HepG2 (cell line): ENCODE data around the gene DYSF. TPM values are rescaled to one million over a fixed set of nuclear protein-coding genes. Genes with fewer than 3 reads are reported as not detected.

ENCODE experiments used
- ATAC-seq: fragments of 200-7000 bp; cut with Tn5 transposase; 3 replicates; pipeline ENCODE4 v1.9.1; 2020; ENCODE audit warnings: mild to moderate bottlenecking, moderate library complexity
- BruUV-seq: library from RNA; stranded (reverse); fragments of 400-500 nt; replicated peaks from 2 replicates; lab custom pipeline; 2021; lab: Mats Ljungman, UMichigan
- CTCF ChIA-PET: fragments of 300-600 bp; formaldehyde crosslinking; extraction: SDS; loops from one replicate; lab custom pipeline; 2021; ENCODE audit warnings: low total read pairs, inconsistent platforms, low intra/inter-chr PET ratio; lab: Yijun Ruan, JAX
- POLR2A ChIA-PET: fragments of 350-600 bp; sonication (Branson Sonifier 250); formaldehyde crosslinking; loops from one replicate; lab custom pipeline; 2020; ENCODE audit warnings: antibody characterized with exemption, inconsistent platforms; lab: Yijun Ruan, JAX
- DNase-seq: peaks from one replicate; pipeline ENCODE4 v3.0.0-alpha.2; 2015; ENCODE audit warnings: low spot score
- FAIRE-seq: peaks from 3 replicates; lab custom pipeline; 2011; peaks lifted over from hg19 to GRCh38; lab: Jason Lieb, UNC
- H2AFZ ChIP-seq: one replicate; pipeline ENCODE4 v1.6.1; 2011; ENCODE audit warnings: low read length, inconsistent platforms
- H3K27ac ChIP-seq: fragments of 300-600 bp; 3 replicates; pipeline ENCODE4 v1.8.0; 2011; ENCODE audit warnings: mixed run types, mild to moderate bottlenecking, mixed read lengths, low read length, inconsistent platforms; ENCODE audit not compliant: insufficient read depth; ENCODE audit errors: extremely low read length
- H3K27me3 ChIP-seq, 2 experiments: fragments of 200-600 bp in 1 of 2; 2 replicates in 1 of 2; 3 replicates in 1 of 2; pipeline versions ENCODE4 v1.6.0 to v1.8.0; 2011; ENCODE audit warnings: low read length in 2 of 2, mild to moderate bottlenecking in 2 of 2, moderate library complexity in 2 of 2, inconsistent platforms in 1 of 2; ENCODE audit not compliant: insufficient read depth in 2 of 2, control insufficient read depth in 1 of 2
- H3K36me3 ChIP-seq, 2 experiments: fragments of 200-600 bp in 1 of 2; replicated peaks in 1 of 2; 2 replicates in 1 of 2; 3 replicates in 1 of 2; pipeline versions ENCODE4 v1.5.1 to v1.8.0; 2011; ENCODE audit warnings: low read length in 2 of 2, inconsistent platforms in 1 of 2; ENCODE audit not compliant: insufficient read depth in 2 of 2, control insufficient read depth in 1 of 2
- H3K4me1 ChIP-seq: 2 replicates; pipeline ENCODE4 v1.5.1; 2012; ENCODE audit warnings: low read length, inconsistent platforms; ENCODE audit not compliant: insufficient read depth
- H3K4me2 ChIP-seq: 2 replicates; pipeline ENCODE4 v1.6.0; 2011; ENCODE audit warnings: low read depth, low read length, inconsistent platforms
- H3K4me3 ChIP-seq, 3 experiments: fragments of 200-600 bp in 1 of 3; sonication (generic), shearing (Covaris generic) in 1 of 3; replicated peaks in 1 of 3; 2 replicates each; pipeline ENCODE4 v1.5.1; 2011 to 2016; ENCODE audit warnings: low read length in 3 of 3, inconsistent platforms in 2 of 3, low read depth in 2 of 3, mild to moderate bottlenecking in 2 of 3, control low read depth in 1 of 3, mixed read lengths in 1 of 3; ENCODE audit not compliant: insufficient read depth in 1 of 3
- H3K79me2 ChIP-seq: one replicate; pipeline ENCODE4 v1.6.1; 2011; ENCODE audit warnings: low read length, inconsistent platforms; ENCODE audit not compliant: insufficient read depth
- H3K9ac ChIP-seq: 2 replicates; pipeline ENCODE4 v1.6.0; 2011; ENCODE audit warnings: mild to moderate bottlenecking, low read depth, low read length, inconsistent platforms; ENCODE audit not compliant: insufficient read depth
- H3K9me3 ChIP-seq: 2 replicates; pipeline ENCODE4 v1.5.1; 2012; ENCODE audit warnings: mild to moderate bottlenecking, low read length
- H4K20me1 ChIP-seq: 2 replicates; pipeline ENCODE4 v1.6.0; 2011; ENCODE audit warnings: inconsistent platforms, mild to moderate bottlenecking, low read length, moderate library complexity; ENCODE audit not compliant: insufficient read depth
- CHCHD3 ChIP-seq: sonication (generic); formaldehyde crosslinking; IDR thresholded peaks from 2 replicates; pipeline ENCODE4 v1.8.0; 2022; ENCODE audit warnings: mild to moderate bottlenecking, missing genetic modification reagents, moderate library complexity
- CTCF ChIP-seq: sonication (generic); formaldehyde crosslinking; IDR thresholded peaks from 2 replicates; pipeline ENCODE4 v1.5.0; 2020; ENCODE audit warnings: mild to moderate bottlenecking, missing genetic modification reagents, moderate library complexity
- FOXA1 ChIP-seq, 2 experiments: fragments of 450-650 bp in 1 of 2; sonication (generic) in 1 of 2; formaldehyde crosslinking in 1 of 2; IDR thresholded peaks; 2 replicates each; pipeline versions ENCODE4 v1.4.0 to v1.6.1; 2016 to 2020; ENCODE audit warnings: missing genetic modification reagents in 1 of 2
- HDAC6 ChIP-seq: fragments of 200-600 bp; sonication (generic); IDR thresholded peaks from 2 replicates; pipeline ENCODE4 v1.7.0; 2017; ENCODE audit warnings: mild to moderate bottlenecking, antibody characterized with exemption, low read length, low read depth
- HMG20B ChIP-seq: conservative IDR thresholded peaks from 2 replicates; pipeline ENCODE4 v1.6.1; 2016; ENCODE audit warnings: missing genetic modification reagents, missing compliant biosample characterization
- HNRNPH1 ChIP-seq: fragments of 200-400 bp; formaldehyde crosslinking; optimal IDR thresholded peaks from 2 replicates; pipeline ENCODE3; 2017; ENCODE audit warnings: mild to moderate bottlenecking, low read depth, low read length
- MTF1 ChIP-seq: sonication (generic); formaldehyde crosslinking; IDR thresholded peaks from 2 replicates; pipeline ENCODE4 v1.5.0; 2020; ENCODE audit warnings: missing genetic modification reagents
- RNF2 ChIP-seq: fragments of 450-650 bp; conservative IDR thresholded peaks from 2 replicates; pipeline ENCODE4 v1.6.1; 2016; ENCODE audit warnings: low read depth
- SSRP1 ChIP-seq: IDR thresholded peaks from 2 replicates; pipeline ENCODE4 v1.6.1; 2016; ENCODE audit warnings: control low read depth
- XRCC5 ChIP-seq: fragments of 200-400 bp; formaldehyde crosslinking; optimal IDR thresholded peaks from 2 replicates; pipeline ENCODE3; 2017; ENCODE audit warnings: mild to moderate bottlenecking, low read length
- ZFP41 ChIP-seq: sonication (generic); formaldehyde crosslinking; IDR thresholded peaks from 2 replicates; pipeline ENCODE4 v1.4.0; 2020; ENCODE audit warnings: mild to moderate bottlenecking, missing genetic modification reagents, borderline replicate concordance
- ZNF180 ChIP-seq: sonication (generic); formaldehyde crosslinking; IDR thresholded peaks from 2 replicates; pipeline ENCODE4 v1.4.0; 2020; ENCODE audit warnings: low read depth, missing genetic modification reagents, borderline replicate concordance
- ZNF326 ChIP-seq: sonication (generic); formaldehyde crosslinking; IDR thresholded peaks from 2 replicates; pipeline ENCODE4 v1.4.0; 2020; ENCODE audit warnings: missing genetic modification reagents, borderline replicate concordance
- ZNF335 ChIP-seq: sonication (generic); formaldehyde crosslinking; IDR thresholded peaks from 2 replicates; pipeline ENCODE4 v1.4.0; 2020; ENCODE audit warnings: missing genetic modification reagents
- ZNF564 ChIP-seq: sonication (generic); formaldehyde crosslinking; IDR thresholded peaks from 2 replicates; pipeline ENCODE4 v1.8.1; 2023; ENCODE audit warnings: mild to moderate bottlenecking, missing genetic modification reagents
- ZNF75D ChIP-seq: sonication (generic); formaldehyde crosslinking; IDR thresholded peaks from 2 replicates; pipeline ENCODE4 v1.8.1; 2023; ENCODE audit warnings: missing genetic modification reagents, mild to moderate bottlenecking, borderline replicate concordance
- ZSCAN25 ChIP-seq: sonication (generic); formaldehyde crosslinking; IDR thresholded peaks from 2 replicates; pipeline ENCODE4 v1.8.0; 2022; ENCODE audit warnings: mild to moderate bottlenecking, missing genetic modification reagents
- WGBS: methylation state at CpG from one replicate; pipeline ENCODE4 v1.1.6; 2017; ENCODE audit warnings: low lambda C conversion rate; 5-methylcytosine and 5-hydroxymethylcytosine counted together
- in situ Hi-C: cut with HindIII; loops from 2 replicates; pipeline ENCODE4 v1.10.0; 2017; ENCODE audit warnings: low pct_unique_long_range_greater_than_20kb; ENCODE audit not compliant: extremely low pct_ligation_motif_present
- intact Hi-C: fragments of 100-400 bp; cut with micrococcal nuclease; formaldehyde crosslinking; loops from one replicate; pipeline ENCODE4 v1.10.0; 2022; ENCODE audit not compliant: unreplicated experiment
- polyA plus RNA-seq, 8 experiments: library from polyadenylated mRNA; depleted of rRNA in 3 of 8; stranded (reverse) in 7 of 8; unstranded in 1 of 8; fragments of >200 nt; fragmentation: Illumina TruSeq in 4 of 8; extraction: Trizol in 4 of 8; gene quantifications; 2 replicates each; pipeline versions ENCODE4 v1.2.1 to v1.2.3, GENCODE V29; 2011 to 2016; ENCODE audit warnings: low read depth in 4 of 8, missing spikeins in 1 of 8, mixed read lengths in 1 of 8; ENCODE audit not compliant: insufficient read depth in 1 of 8
- total RNA-seq, 5 experiments: library from RNA; depleted of rRNA; stranded (reverse); fragments of >200 nt; fragmentation: Illumina TruSeq; extraction: Trizol; gene quantifications; 2 replicates each; pipeline ENCODE4 v1.2.3, GENCODE V29; 2016; ENCODE audit warnings: low read depth in 1 of 5
- TF ChIP-seq, protein P1 (sequence below): sonication (generic); formaldehyde crosslinking; IDR thresholded peaks from 2 replicates; pipeline ENCODE4 v1.4.0; 2020; ENCODE audit warnings: low read depth, mild to moderate bottlenecking, missing genetic modification reagents
- TF ChIP-seq, protein P2 (sequence below): sonication (generic); formaldehyde crosslinking; IDR thresholded peaks from 2 replicates; pipeline ENCODE4 v1.8.1; 2023; ENCODE audit warnings: mild to moderate bottlenecking, moderate library complexity, missing genetic modification reagents
- TF ChIP-seq, protein P3 (sequence below): sonication (generic); formaldehyde crosslinking; IDR thresholded peaks from 2 replicates; pipeline ENCODE4 v1.8.0; 2022; ENCODE audit warnings: mild to moderate bottlenecking, missing genetic modification reagents; ENCODE audit not compliant: insufficient replicate concordance

The DYSF gene
- total and polyA plus RNA-seq, 2 of the 13 experiments (the other 11 are each of a cell fraction or from before 2014, with no cell fraction given) = 0.15 to 2.4 TPM

- no peak overlapping the region for H3K4me2 ChIP-seq
- no peaks in the 10 kb centered on the region for H3K9me3 ChIP-seq
- DNase-seq (no peak), ATAC-seq (no peak), FAIRE-seq (no peak)
- 37% methylated on average over 14 of the region's 14 CpGs for WGBS
- in situ Hi-C loops = no loop called here
- TF ChIP-seq FOXA1 (IDR thresholded peaks at IDR 0.05) (no peak), FOXA1 (CRISPR knock-in tag; IDR thresholded peaks at IDR 0.05) (no peak), ZFP41 (CRISPR knock-in tag) (no peak), ZSCAN25 (CRISPR knock-in tag) (no peak), RNF2 (no peak), ZNF180 (no peak), SSRP1 (CRISPR knock-in tag) (no peak), CTCF (CRISPR knock-in tag) (no peak), ZNF335 (CRISPR knock-in tag) (no peak), HMG20B (CRISPR knock-in tag) (no peak), HNRNPH1 (no peak), MTF1 (CRISPR knock-in tag) (no peak), HDAC6 (no peak), CHCHD3 (CRISPR knock-in tag) (no peak), XRCC5 (no peak), ZNF564 (CRISPR knock-in tag) (no peak), ZNF75D (CRISPR knock-in tag) (no peak), ZNF326 (CRISPR knock-in tag) (no peak)
- TF ChIP-seq, protein P1, sequence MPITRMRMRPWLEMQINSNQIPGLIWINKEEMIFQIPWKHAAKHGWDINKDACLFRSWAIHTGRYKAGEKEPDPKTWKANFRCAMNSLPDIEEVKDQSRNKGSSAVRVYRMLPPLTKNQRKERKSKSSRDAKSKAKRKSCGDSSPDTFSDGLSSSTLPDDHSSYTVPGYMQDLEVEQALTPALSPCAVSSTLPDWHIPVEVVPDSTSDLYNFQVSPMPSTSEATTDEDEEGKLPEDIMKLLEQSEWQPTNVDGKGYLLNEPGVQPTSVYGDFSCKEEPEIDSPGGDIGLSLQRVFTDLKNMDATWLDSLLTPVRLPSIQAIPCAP = no peak
- TF ChIP-seq, protein P2, sequence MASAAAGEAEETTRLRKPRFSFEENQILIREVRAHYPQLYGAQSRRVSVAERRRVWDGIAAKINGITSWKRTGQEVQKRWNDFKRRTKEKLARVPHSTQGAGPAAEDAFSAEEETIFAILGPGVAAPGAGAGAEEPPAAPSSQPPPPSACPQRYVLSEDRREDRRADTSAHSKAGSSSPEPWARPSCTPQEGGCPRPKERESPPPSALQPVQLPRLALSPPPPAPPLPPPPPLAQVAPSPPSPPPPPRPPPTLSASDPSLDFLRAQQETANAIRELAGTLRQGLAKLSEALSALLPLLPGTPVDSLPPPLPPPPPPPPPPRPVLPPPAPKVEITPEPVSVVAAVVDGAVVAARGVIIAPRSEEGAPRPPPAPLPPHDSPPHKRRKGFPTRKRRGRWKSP = no peak
- TF ChIP-seq, protein P3, sequence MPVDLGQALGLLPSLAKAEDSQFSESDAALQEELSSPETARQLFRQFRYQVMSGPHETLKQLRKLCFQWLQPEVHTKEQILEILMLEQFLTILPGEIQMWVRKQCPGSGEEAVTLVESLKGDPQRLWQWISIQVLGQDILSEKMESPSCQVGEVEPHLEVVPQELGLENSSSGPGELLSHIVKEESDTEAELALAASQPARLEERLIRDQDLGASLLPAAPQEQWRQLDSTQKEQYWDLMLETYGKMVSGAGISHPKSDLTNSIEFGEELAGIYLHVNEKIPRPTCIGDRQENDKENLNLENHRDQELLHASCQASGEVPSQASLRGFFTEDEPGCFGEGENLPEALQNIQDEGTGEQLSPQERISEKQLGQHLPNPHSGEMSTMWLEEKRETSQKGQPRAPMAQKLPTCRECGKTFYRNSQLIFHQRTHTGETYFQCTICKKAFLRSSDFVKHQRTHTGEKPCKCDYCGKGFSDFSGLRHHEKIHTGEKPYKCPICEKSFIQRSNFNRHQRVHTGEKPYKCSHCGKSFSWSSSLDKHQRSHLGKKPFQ (CRISPR knock-in tag) = no peak
- H3K9ac ChIP-seq = no peak overlapping the region
- H3K79me2 ChIP-seq = no peaks in the 10 kb centered on the region
- POLR2A ChIA-PET = no interaction called here
- no peaks in the 10 kb centered on the region for H3K36me3 ChIP-seq
- peaks cover under 1% of the 10 kb centered on the region; the same call in 1 of the 2 replicates for H3K4me1 ChIP-seq
- peaks cover 1 to 38% of the 10 kb centered on the region in 2 experiments for H3K27me3 ChIP-seq
- no TSS peak for BruUV-seq
- no peak overlapping the region for H3K4me3 ChIP-seq
- H3K27ac ChIP-seq = no peak overlapping the region
- intact Hi-C loops = no loop called here
- CTCF ChIA-PET = no interaction called here
- no peaks in the 10 kb centered on the region for H4K20me1 ChIP-seq
- H2AFZ ChIP-seq = no peak overlapping the region
Observed at GRCh38 chr2:71694501-71695234, 241.3 kb downstream of the DYSF start.
